Measurements from ENCODE around the gene ADGRG3.

The ADGRG3 gene

GRCh38 chr16:57643910-57644309 lies 24.2 kb upstream of the ADGRG3 start:
- Histone ChIP-seq H3K4me1 (ENCODE audit: low read length) (peaks cover 14% of the 10 kb centered on the region), H3K4me3 (ENCODE audit: low read length) (no peak overlapping the region), H3K36me3 (replicated peaks; ENCODE audit: insufficient read depth, low read length) (no peaks in the 10 kb centered on the region), H3K9me3 (replicated peaks; ENCODE audit: insufficient read depth, low read length) (no peaks in the 10 kb centered on the region), H3F3A (ENCODE audit: insufficient read depth, low read length) (peaks cover 11% of the 10 kb centered on the region), H3K79me2 (ENCODE audit: low read length) (no peaks in the 10 kb centered on the region), H3K9ac (ENCODE audit: low read length) (no peak overlapping the region), H3K9me2 (replicated peaks; ENCODE audit: insufficient read depth, low read length) (no peaks in the 10 kb centered on the region), H3K27me3 (replicated peaks; ENCODE audit: insufficient read depth, low read length) (no peaks in the 10 kb centered on the region), H3K4me2 (ENCODE audit: low read depth, low read length) (no peak overlapping the region), H2AFZ (ENCODE audit: low read length) (no peak overlapping the region), H4K20me1 (ENCODE audit: insufficient read depth, low read length) (no peaks in the 10 kb centered on the region), H3K27ac (ENCODE audit: low read length) (no peak overlapping the region)
- no peak for DNase-seq
- TF ChIP-seq EZH2phosphoT487 (IDR thresholded peaks at IDR 0.05; ENCODE audit: low read length) (no peak), CTCF (IDR thresholded peaks at IDR 0.05; ENCODE audit: low read length) (no peak), EZH2 (optimal IDR thresholded peaks at IDR 0.05; ENCODE audit: low read depth, low read length) (no peak)

- Histone ChIP-seq H3K9ac (ENCODE audit: low read length) (no peak overlapping the region), H2AFZ (ENCODE audit: low read length) (no peak overlapping the region), H4K20me1 (ENCODE audit: insufficient read depth, low read length) (no peaks in the 10 kb centered on the region), H3K4me3 (ENCODE audit: low read length) (no peak overlapping the region), H3K9me2 (replicated peaks; ENCODE audit: insufficient read depth, low read length) (no peaks in the 10 kb centered on the region), H3K27me3 (replicated peaks; ENCODE audit: insufficient read depth, low read length) (no peaks in the 10 kb centered on the region), H3K9me3 (replicated peaks; ENCODE audit: insufficient read depth, low read length) (no peaks in the 10 kb centered on the region), H3K27ac (ENCODE audit: low read length) (no peak overlapping the region), H3K4me1 (ENCODE audit: low read length) (peaks cover 14% of the 10 kb centered on the region), H3K79me2 (ENCODE audit: low read length) (no peaks in the 10 kb centered on the region), H3F3A (ENCODE audit: insufficient read depth, low read length) (peaks cover 11% of the 10 kb centered on the region), H3K36me3 (replicated peaks; ENCODE audit: insufficient read depth, low read length) (no peaks in the 10 kb centered on the region), H3K4me2 (ENCODE audit: low read depth, low read length) (no peak overlapping the region)
- TF ChIP-seq CTCF (IDR thresholded peaks at IDR 0.05; ENCODE audit: low read length) (no peak), EZH2phosphoT487 (IDR thresholded peaks at IDR 0.05; ENCODE audit: low read length) (no peak), EZH2 (optimal IDR thresholded peaks at IDR 0.05; ENCODE audit: low read depth, low read length) (no peak)
- DNase-seq = no peak
These were observed 23.6 kb upstream of the ADGRG3 start for GRCh38 chr16:57644383-57645014.

DNA sequence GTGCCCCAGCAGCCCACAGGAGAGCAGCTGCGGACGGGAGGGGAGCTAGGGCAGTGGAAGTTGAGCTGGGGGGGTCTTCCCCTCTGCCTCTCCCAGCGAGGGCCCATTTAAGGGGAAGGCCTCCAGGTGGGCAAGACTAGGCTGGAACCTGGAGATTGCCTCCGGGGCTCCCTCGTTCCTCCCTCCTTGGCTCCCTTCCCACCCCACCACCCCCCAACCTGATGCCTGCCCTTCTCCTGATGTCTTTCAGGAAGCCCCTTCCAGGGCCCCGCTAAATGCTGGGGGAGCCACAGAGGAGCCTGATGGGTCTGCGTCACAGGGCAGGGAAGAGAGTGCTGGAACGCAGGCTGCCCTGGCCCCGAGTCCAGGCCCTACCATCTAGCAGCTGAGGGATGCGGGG lies 22.9 kb upstream of the ADGRG3 start:
- Histone ChIP-seq H3K36me3 (replicated peaks; ENCODE audit: insufficient read depth, low read length) (no peaks in the 10 kb centered on the region), H3K9ac (ENCODE audit: low read length) (no peak overlapping the region), H2AFZ (ENCODE audit: low read length) (no peak overlapping the region), H4K20me1 (ENCODE audit: insufficient read depth, low read length) (no peaks in the 10 kb centered on the region), H3K9me3 (replicated peaks; ENCODE audit: insufficient read depth, low read length) (no peaks in the 10 kb centered on the region), H3K9me2 (replicated peaks; ENCODE audit: insufficient read depth, low read length) (no peaks in the 10 kb centered on the region), H3K27ac (ENCODE audit: low read length) (no peak overlapping the region), H3K4me1 (ENCODE audit: low read length) (peaks cover 14% of the 10 kb centered on the region), H3K79me2 (ENCODE audit: low read length) (no peaks in the 10 kb centered on the region), H3K4me2 (ENCODE audit: low read depth, low read length) (no peak overlapping the region), H3K27me3 (replicated peaks; ENCODE audit: insufficient read depth, low read length) (no peaks in the 10 kb centered on the region), H3F3A (ENCODE audit: insufficient read depth, low read length) (peaks cover 11% of the 10 kb centered on the region), H3K4me3 (ENCODE audit: low read length) (no peak overlapping the region)
- DNase-seq = no peak
- no peak for TF ChIP-seq CTCF (IDR thresholded peaks at IDR 0.05; ENCODE audit: low read length)
- no peak for TF ChIP-seq EZH2phosphoT487 (IDR thresholded peaks at IDR 0.05; ENCODE audit: low read length)

All from MM.1S (cell line).